GM12801 (cell line): ENCODE measurements around the gene ADARB2.

Source experiments
- CTCF ChIP-seq: IDR thresholded peaks from one replicate; pipeline ENCODE4 v1.5.1; 2011; ENCODE audit warnings: control low read depth; ENCODE audit not compliant: insufficient read length; ENCODE audit errors: extremely low read depth

The ADARB2 gene

DNA sequence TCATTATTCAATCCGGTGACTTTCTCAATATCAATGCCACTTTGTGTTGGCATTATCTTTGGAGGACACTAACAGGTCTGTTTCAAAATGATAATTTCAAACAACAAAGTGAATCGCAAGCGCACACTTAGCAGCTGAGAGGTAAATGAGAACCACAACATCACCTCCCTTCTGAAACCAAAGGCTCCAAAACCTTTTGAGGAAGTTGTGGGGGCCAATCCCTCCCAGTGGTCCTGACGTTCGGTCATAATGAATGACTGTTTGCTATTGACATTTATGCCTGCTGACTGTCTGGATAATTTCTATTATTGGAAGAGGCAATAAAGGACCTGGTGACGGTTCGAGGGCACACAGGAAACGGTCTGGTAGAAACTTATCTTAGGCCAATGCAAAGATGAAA is 1.8 kb downstream of the ADARB2 start:
- TF ChIP-seq CTCF, result no peak

- TF ChIP-seq CTCF, result no peak
Measured at GRCh38 chr10:1734288-1734687, 3.0 kb downstream of the ADARB2 start.

DNA sequence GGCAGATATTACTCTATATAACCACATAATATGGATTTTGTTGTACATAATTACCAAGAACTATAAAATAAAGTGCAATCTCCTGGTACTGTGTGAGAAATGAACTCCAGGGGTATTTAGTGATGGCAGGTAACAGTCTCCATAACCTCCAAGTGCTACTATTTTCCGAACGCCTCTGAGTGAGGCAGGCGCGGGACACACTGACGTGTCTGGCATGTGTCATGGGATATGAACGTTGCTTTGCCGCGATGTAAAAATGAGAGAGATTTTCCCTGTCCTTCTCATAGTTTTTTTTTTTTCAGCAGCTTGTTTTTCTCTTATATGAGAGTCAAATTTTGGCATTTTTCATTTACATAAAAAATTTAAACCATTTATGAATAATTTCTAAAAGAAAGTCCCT is 3.6 kb downstream of the ADARB2 start:
- no peak for TF ChIP-seq CTCF

DNA sequence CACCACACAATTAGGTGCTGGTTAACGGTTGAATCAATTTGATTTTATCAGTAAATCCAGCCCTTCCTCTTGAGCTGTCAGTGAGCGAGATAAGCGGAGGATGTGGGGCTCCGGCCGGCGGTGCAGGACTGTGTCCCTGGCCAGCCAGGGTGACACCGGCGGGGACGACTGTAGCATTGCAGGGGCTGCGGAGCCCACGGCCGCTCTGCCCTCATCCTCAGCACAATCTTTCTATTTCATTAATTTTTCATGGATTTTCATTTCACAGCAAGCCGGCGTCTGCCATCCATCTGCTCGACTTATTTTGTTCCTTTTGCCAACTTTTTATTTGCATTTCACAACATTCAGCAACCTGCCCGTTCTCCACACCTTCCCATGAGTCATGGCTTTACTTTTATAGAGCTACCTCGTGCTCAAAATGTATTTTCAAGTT is 4.7 kb downstream of the ADARB2 start:
- TF ChIP-seq CTCF, result no peak

DNA sequence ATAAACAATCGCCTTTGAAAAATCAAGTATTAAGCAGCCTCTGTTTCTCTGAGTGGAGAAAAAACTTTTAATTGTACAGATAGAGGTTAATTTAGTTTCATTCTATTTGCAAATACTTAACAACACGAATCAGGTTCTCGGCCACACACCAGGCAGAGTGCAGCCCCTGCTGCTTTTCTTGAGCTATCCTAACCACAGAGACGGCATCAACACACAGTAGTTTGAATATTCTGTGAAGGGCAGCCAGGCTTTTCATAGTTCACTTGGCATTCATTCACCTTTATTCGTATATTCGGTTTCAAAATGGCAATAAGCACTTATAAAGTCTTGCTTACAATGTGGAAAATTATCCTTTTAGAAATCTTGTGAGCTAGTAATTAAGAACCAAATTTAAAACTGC is 5.7 kb downstream of the ADARB2 start:
- TF ChIP-seq CTCF, result no peak

DNA sequence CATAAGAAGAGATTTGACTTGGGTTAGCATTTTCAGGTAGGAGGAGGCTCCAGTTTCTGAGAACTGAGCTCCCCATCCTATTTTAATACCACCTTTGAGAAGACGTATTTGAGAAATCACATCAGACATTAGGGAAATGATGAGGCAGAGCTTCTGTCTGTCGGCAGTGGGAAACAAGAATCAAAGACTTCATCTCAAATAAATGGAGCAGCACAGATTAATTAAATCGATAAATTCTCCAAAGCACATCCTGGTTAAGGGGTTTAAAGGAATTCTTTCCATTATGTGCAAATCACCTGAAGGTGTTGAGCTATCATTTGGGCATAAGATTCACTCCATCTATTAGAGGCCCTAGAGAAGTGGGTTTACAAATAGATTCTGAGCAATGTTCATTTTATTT is 7.6 kb downstream of the ADARB2 start:
- TF ChIP-seq CTCF, result no peak

DNA sequence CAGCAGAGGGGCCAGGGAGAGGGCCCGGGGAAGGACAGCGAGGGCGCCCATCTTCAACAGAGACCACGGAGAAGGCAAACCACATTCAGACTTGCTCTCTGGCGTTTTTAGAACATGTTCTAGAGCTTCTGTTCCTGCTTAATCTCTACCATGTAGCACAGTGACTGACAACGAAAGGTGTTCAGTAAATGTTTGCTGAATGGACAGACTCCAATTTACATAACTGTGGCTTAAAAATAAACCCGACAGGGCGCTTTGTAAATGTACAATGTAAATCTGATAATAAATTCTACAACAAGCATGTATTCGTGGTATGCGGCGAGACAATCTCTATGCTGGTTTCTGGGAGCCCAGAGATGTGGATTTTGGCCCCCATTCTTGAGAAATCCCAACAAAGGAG is 10.5 kb downstream of the ADARB2 start:
- no peak for TF ChIP-seq CTCF

DNA sequence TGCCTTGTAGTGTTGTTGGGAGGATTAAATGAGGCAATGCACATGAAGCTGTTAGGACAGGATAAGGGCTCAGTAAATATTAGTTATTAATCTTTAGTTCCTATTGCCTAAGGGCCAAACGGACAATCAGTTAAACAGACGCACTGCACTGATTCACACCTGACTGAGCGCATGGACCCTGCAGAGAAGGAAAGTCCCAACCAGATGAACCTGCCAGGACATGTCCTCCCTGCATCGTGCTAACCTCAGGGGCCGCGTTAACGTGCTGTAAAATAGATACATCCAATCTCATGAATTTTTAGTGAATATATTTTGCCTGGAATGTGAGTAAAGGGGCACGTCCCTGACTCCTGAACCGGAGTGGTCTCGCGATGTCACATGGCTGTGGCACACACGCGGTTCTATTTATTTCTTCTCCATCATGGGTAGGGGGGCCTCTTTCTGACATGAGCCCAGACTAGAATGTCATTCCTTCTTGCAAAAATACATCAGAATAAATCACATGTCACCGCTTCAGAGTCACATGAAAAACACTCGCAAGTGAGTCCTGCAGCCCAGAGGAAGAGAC is 12.3 kb downstream of the ADARB2 start:
- TF ChIP-seq CTCF, result no peak
